Measurements from ENCODE around the gene TMEM135. TPM values are rescaled to one million over a fixed set of nuclear protein-coding genes. Genes with fewer than 3 reads are reported as not detected.

The TMEM135 gene
- total RNA-seq, 2 experiments from 2014 or later, result 14.1 to 15.6 TPM

- H3K36me3 Mint-ChIP-seq (ENCODE audit: low read depth), result peaks cover 59% of the 10 kb centered on the region
- no peak overlapping the region for H3K27ac Mint-ChIP-seq
- Histone ChIP-seq H3K4me3 (ENCODE audit: low read length) (no peak overlapping the region), H3K27ac (ENCODE audit: low read depth in 1 of 2, low read length in 2 of 2) (no peak overlapping the region), H3K9me3 (ENCODE audit: control insufficient read depth in 1 of 2, insufficient read depth in 1 of 2, low read length in 2 of 2) (no peaks in the 10 kb centered on the region), H3K4me1 (ENCODE audit: insufficient read depth, low read length) (no peaks in the 10 kb centered on the region), H3K36me3 (ENCODE audit: insufficient read depth, low read length) (peaks cover 6% of the 10 kb centered on the region), H3K27me3 (ENCODE audit: control insufficient read depth in 1 of 2, insufficient read depth in 2 of 2, low read length in 2 of 2) (no peaks in the 10 kb centered on the region)
- intact Hi-C loops (cut with DNase I, micrococcal nuclease), result no loop called here
- POLR2A ChIA-PET, result no interaction called here
- CTCF ChIA-PET, result no interaction called here
- H3K27me3 Mint-ChIP-seq, result no peaks in the 10 kb centered on the region
- ATAC-seq (ENCODE audit: poor library complexity) (no peak), DNase-seq (no peak)
- H3K9me3 Mint-ChIP-seq, result no peaks in the 10 kb centered on the region
- no peak for TF ChIP-seq CTCF (IDR thresholded peaks at IDR 0.05)
- no peaks in the 10 kb centered on the region for H3K4me1 Mint-ChIP-seq (ENCODE audit: low read depth)
- no peak overlapping the region for H3K4me3 Mint-ChIP-seq
Observed at GRCh38 chr11:87320123-87320522, 282.4 kb downstream of the TMEM135 start.

- no peak overlapping the region for H3K27ac ChIP-seq (ENCODE audit: low read depth in 1 of 2, low read length in 2 of 2)
- no peak overlapping the region for H3K4me3 Mint-ChIP-seq
- DNase-seq (no peak), ATAC-seq (ENCODE audit: poor library complexity) (no peak)
- H3K27ac Mint-ChIP-seq, result no peak overlapping the region
- H3K27me3 Mint-ChIP-seq, result no peaks in the 10 kb centered on the region
- intact Hi-C loops (cut with DNase I, micrococcal nuclease), result no loop called here
- ChIA-PET CTCF (no interaction called here), POLR2A (no interaction called here)
- H3K4me1 Mint-ChIP-seq (ENCODE audit: low read depth), result no peaks in the 10 kb centered on the region
- H3K36me3 ChIP-seq (ENCODE audit: insufficient read depth, low read length), result peaks cover 6% of the 10 kb centered on the region
- H3K9me3 ChIP-seq (ENCODE audit: control insufficient read depth in 1 of 2, insufficient read depth in 1 of 2, low read length in 2 of 2), result no peaks in the 10 kb centered on the region
- TF ChIP-seq CTCF (IDR thresholded peaks at IDR 0.05), result no peak
- no peaks in the 10 kb centered on the region for H3K9me3 Mint-ChIP-seq
- no peaks in the 10 kb centered on the region for H3K27me3 ChIP-seq (ENCODE audit: control insufficient read depth in 1 of 2, insufficient read depth in 2 of 2, low read length in 2 of 2)
- H3K4me3 ChIP-seq (ENCODE audit: low read length), result no peak overlapping the region
- peaks cover 64% of the 10 kb centered on the region for H3K36me3 Mint-ChIP-seq (ENCODE audit: low read depth)
- no peaks in the 10 kb centered on the region for H3K4me1 ChIP-seq (ENCODE audit: insufficient read depth, low read length)
Observed at GRCh38 chr11:87322568-87322967, 284.8 kb downstream of the TMEM135 start.

GRCh38 chr11:87323899-87324298 is 286.2 kb downstream of the TMEM135 start:
- Mint-ChIP-seq H3K27ac (no peak overlapping the region), H3K4me1 (ENCODE audit: low read depth) (no peaks in the 10 kb centered on the region), H3K4me3 (no peak overlapping the region), H3K36me3 (ENCODE audit: low read depth) (peaks cover 56% of the 10 kb centered on the region), H3K9me3 (no peaks in the 10 kb centered on the region), H3K27me3 (no peaks in the 10 kb centered on the region)
- ChIA-PET POLR2A (no interaction called here), CTCF (interaction anchor here (0.6 kb wide), 1 partner anchor 17 kb away, joined by 3 read pairs; no protein-coding TSS in a partner anchor)
- intact Hi-C loops (cut with DNase I, micrococcal nuclease), result no loop called here
- Histone ChIP-seq H3K36me3 (ENCODE audit: insufficient read depth, low read length) (peaks cover 3% of the 10 kb centered on the region), H3K4me1 (ENCODE audit: insufficient read depth, low read length) (no peaks in the 10 kb centered on the region), H3K4me3 (ENCODE audit: low read length) (no peak overlapping the region), H3K27me3 (ENCODE audit: control insufficient read depth in 1 of 2, insufficient read depth in 2 of 2, low read length in 2 of 2) (no peaks in the 10 kb centered on the region), H3K27ac (ENCODE audit: low read depth in 1 of 2, low read length in 2 of 2) (no peak overlapping the region), H3K9me3 (ENCODE audit: control insufficient read depth in 1 of 2, insufficient read depth in 1 of 2, low read length in 2 of 2) (no peaks in the 10 kb centered on the region)
- DNase-seq, result no peak
- ATAC-seq (ENCODE audit: poor library complexity), result no peak
- TF ChIP-seq CTCF (IDR thresholded peaks at IDR 0.05), result no peak
